Erythroblast (primary cell): Measurements from ENCODE around the gene CST3.

Experiments used
- GATA1 ChIP-seq: IDR thresholded peaks from 2 replicates; pipeline ENCODE4 v1.6.1; 2011; ENCODE audit warnings: low read depth, mild to moderate bottlenecking, control low read depth, low read length, moderate library complexity
- POLR2A ChIP-seq: IDR thresholded peaks from 2 replicates; pipeline ENCODE4 v1.6.1; 2011; ENCODE audit warnings: mild to moderate bottlenecking, low read length

- TF ChIP-seq POLR2A: no peak
- no peak for TF ChIP-seq GATA1
Measured at GRCh38 chr20:23605867-23606651, 31.7 kb downstream of the CST3 start, which contains the start of gene CST9.
